Stimulated activated CD8-positive, alpha-beta memory T cell treated with anti-CD3 and anti-CD28 coated beads, Interleukin-7, amount 100 ng/mL, for 24 hours (primary cell): ENCODE results near the gene PLCB1.
"Not testable (repeated sequence)": the region's sequence is repeated elsewhere in the genome, so short reads cannot be mapped to it uniquely, and the experiment has no call there.

Source experiments
- DNase-seq: peaks from one replicate; pipeline ENCODE4 v3.0.0-alpha.2; 2020; ENCODE audit warnings: low read depth

Gene PLCB1

DNA sequence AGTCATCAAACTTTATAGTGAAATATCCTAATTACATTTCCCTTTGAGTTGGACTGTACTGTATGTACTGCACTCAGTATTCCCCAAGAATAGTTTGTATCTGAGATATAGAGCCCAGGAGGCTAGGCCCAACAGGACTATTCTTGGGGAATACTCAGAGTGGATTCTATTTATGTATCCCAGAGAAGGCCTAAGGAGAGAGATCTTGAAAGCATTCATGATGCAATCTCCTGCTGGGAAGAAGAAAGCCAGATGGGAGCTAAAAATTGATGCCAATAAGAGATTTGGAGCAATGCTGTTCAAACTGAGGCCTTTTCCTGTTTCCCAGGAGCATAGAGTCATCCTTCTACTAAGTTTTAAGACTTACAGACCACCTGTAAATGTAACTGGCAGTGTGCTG is 484.7 kb downstream of the PLCB1 start:
- no peak for DNase-seq

DNA sequence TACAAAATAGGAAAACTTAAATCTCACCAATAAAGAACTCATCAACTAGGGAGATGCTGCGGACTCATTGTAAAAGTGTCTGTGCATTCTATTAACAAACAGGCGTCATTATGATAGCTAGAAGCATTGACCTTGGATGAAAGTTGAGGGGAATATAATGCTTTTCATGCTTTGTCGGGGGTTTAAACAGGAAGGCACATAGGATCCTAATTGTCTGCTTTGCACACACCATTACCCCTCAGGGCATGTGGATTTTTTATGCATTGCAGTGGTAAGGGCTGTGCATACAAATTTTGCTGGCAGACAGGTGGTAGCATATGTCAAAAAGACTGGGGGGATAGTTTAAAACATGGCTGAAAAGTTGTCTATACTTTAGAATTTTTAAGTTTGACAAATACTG is 488.9 kb downstream of the PLCB1 start:
- DNase-seq = no peak

DNA sequence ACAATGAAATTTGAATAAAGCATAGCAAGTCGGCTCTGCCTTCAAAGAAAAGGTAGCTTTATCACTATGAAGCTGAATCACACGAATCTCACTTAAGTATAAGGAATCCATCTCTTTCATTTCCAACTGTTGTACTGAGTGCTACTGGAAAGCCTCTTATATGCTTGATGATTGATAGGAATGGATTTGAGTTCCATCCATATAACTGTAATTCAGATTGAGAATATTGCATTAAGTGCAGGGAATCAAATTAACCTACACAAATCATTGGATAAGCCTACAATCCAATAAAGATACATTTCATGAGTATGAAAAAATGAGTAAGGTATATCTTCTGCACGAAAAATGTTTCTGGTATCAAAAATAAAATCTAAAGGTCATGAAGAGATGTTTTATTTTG is 492.0 kb downstream of the PLCB1 start:
- no peak for DNase-seq

DNA sequence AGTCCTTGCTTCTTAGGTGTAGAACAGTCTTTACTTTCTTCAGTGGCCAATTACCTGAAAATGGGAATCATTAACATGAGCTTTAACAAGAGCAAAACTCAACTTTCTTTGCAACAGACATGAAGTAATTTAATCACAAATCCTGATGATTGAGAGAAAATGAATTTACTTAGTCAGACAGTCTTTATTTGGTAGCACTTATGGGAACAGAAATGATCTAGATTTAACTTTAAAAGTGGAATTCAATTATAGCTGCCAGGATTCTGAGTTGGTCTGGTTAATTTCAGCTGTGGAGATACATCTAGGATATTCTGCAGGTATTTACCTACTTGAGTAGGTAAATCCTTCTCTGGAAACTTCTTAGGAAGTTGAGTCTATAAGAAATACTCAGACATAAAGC is 492.6 kb downstream of the PLCB1 start:
- no peak for DNase-seq

DNA sequence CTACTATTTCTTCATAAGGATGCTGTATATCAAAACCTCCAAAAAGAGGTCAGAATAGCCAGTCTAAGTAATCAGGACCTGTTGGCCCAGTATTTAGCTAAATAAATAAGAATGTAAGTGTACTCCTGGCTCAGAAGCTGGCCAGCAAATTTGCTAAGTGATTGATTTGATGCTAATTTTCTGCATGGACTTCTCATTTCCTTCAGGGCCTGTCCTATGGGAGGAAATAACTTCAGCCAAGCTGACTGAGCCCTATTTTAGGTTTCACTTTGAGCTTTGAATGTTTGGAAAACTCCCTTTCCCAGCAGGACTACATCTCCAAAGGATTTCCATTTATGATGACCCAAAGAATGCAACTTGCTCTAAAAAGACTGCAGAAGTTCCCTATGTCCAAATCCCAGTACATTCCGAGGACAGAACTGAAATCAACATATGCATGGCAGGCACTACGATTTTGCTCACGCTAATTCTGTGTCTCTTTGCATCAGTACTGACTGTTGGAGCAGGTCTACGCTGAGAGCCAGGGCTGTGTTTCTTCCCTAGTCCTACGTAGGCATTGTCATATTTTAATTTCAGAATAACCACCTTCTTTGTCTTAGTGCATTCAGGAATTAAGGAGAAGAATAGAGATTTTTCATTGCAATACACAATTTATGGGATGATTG is 495.4 kb downstream of the PLCB1 start:
- DNase-seq = no peak

DNA sequence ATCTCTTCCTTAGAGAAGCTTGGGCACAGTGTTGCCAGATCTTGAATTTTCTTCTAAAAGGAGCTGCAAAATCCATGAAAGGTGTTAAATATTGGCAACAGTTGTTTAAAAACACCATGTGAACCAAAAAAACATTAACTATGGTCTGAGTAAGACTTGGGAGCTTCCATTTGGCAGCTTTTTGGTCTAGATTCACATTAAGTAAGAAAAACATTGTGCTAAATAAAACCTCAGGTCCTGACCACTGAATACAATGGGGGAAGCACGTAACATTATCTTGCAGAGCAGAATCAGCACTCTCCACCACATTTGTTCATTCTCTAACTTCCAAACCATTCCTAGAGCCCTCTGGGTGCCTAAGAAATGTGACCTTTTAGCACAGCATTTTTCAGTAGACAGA is 499.2 kb downstream of the PLCB1 start:
- no peak for DNase-seq

DNA sequence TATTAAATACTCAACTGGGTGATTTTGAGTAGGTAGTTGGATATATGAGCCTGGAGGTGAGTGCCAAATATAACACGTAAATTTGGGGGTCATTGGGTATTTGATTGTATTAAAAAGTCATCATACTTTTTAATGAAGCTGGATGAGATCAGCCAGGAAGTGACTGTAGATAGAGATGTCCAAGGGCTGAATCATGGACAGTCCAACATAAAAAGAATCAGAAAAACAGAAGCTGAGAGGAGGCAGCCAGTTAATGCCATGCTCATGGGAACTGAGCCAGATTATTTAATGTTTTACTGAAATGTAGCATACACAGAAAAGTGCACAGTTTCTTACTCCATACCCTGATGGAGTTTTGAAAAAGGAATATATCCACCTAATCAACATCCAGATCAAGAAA is 501.3 kb downstream of the PLCB1 start:
- DNase-seq = no peak

DNA sequence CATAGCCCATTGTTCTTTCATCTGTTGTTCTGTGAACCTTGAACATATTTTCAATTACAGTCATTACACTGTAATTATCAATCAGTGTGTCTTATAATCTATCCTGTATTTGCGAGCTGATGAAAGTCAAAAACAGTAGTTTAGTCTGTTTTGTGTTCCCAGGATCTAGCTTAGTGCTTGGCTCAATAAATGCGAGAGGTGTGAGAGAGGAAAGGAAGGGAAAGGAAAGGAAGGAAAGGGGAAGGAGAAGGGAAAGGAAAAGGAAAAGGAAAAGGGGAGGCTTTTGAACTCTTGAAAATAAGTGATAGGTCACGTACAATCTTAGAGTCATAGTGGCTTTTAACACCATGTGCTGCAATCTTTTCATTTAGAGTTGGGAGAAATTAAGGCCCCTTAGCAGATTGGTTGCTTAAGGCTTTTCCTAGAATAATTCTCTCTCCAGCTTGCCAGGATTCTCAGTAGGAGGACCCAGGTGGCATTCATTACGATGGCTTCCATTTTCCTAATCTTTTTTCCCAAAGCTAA is 503.0 kb downstream of the PLCB1 start:
- no peak for DNase-seq

DNA sequence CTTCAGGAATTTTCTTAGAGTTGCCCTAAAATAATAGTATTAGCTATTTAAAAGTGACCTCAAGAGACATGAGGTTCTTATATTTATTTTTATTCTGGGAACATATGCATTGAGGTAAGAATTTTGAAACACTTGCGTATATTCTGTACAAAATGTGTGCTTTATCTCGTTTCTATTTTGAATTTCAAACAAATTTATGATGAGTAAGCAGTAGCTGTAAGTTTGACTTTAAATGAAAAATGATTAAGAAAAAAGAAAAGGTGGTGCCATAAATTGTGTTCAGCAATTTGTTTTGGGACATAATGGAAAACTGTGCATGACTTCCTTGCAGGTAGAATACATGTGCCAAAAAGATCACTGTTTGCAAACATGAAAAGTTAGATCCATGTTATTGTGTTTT is 503.8 kb downstream of the PLCB1 start:
- DNase-seq = no peak

DNA sequence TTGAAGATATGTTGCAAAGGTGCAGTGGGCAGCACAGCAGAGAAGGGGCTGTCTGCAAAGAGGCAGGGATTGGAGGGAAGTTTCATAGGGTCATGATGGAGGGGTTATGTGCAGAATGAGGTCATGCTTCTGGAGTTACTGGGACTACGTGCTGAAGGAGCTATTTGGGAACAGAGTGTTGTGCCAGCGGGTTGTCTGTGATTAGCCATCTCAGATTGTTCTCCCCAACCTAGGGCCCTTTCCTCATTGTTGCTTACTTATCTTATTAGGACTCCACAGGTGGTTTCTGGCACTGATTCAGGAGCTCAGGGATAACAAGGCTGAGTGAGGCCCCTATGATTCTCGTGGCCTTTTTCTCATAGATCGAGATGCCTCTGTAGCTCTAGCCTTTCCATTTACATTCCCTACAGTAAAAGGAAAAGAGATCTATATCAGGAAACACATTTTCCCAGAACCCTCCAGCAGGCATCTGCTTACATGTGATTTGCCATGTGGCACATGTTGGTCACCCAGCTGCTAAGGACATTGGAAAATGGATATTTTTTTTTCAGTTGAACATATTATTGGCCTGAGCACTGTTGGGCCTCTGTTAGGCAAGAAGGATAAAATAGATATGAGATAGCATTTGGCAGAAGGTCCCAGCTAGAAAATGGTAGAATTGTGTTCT is 507.2 kb downstream of the PLCB1 start:
- DNase-seq = no peak

DNA sequence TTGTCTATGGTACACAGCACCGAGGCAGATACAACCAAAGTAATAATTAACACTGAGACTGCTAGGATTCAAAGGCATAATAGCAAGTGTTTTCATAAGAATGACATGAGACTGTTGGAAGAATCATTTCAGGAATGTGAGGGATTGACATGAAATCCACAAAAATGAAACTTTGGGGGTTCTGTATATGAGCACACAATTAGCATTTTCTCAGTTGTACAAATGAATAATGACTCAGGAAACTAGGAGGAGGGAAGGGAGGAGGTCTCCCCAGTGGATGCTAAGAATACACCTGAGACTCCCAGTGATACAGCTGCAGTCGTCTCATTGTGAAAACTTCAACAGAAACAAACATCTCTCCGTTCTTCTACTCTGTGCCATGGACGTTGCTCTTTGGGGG is 508.4 kb downstream of the PLCB1 start:
- DNase-seq = no peak

DNA sequence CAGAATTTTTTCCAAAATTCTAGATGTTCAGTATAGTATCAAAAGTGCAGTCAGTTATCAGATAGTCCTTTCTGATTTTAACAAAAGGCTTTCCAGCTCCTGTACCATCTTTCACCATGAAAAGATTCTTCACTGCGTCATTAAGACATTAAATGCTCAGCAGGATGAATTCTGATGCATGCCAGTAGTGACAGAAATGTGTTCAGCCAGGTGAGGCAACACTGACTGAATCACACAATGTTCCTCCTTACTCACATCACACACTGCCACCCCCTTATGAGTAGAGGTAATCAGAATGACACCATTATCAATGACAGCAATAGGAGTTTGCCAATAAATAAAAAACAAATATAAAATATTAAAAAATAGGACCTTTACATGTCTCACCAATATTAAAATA is 510.2 kb downstream of the PLCB1 start:
- no peak for DNase-seq

DNA sequence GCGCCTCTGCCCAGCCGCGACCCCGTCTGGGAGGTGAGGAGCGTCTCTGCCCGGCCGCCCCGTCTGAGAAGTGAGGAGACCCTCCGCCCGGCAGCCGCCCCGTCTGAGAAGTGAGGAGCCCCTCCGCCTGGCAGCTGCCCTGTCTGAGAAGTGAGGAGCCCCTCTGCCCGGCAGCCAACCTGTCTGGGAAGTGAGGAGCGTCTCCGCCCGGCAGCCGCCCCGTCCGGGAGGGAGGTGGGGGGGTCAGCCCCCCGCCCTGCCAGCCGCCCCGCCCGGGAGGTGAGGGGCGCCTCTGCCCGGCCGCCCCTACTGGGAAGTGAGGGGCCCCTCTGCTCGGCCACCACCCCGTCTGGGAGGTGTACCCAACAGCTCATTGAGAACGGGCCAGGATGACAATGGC is 512.4 kb downstream of the PLCB1 start:
- not testable (repeated sequence) for DNase-seq

DNA sequence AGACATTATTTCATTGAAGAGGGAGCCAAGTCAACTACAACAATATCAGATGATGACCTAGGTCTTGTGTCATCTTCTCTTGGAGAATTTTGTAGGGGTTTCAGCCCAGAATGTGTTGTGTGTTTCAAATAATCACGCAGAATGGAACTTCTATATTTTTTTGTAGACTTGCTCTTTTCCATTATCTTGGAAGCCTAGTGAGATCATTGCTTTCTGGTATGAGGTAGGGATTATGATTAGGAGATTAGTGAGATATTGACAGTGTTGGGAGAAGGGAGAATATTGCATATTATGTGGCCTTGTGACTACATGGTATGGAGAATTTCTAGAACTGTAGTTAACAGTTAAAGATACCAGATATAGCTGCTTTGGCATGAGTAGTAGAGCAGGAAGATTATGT is 513.3 kb downstream of the PLCB1 start:
- no peak for DNase-seq

DNA sequence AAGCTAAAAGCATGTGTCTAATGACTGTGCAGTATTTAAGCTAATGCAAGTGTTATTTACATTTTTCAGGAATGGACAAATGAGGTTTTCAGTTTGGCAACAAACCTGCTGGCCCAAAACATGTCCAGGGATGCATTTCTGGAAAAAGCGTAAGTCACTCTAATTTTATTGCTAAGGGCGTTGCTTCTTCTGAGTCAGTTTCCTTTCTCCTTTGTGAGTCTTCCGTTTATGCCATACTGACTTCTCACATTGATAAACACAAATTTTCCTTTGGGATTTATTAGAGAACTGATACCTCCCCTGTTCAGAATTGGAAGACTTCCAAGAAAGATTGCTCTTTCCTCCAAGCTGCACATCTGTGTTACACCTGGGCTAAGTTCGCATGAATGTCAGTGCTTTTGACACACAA is 514.0 kb downstream of the PLCB1 start:
- no peak for DNase-seq

DNA sequence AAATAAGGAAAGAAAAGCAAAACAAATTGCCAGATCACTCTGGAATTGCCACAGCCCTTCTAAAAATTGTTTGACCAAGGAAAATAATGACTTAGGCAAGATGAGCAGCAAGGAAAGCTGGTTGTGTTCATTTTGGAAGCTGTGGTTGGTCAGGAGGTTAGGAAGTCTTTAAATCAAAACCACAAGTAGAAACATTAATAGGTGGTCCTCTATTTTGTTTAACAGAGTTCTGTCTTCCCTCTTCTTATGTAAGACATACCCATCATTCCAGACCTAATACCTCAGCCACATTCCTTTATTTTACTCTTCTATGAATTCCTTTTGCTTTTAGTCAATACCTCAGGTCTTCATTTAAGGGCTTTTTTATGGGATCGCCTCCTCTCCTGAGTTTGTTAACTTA is 514.6 kb downstream of the PLCB1 start:
- no peak for DNase-seq

DNA sequence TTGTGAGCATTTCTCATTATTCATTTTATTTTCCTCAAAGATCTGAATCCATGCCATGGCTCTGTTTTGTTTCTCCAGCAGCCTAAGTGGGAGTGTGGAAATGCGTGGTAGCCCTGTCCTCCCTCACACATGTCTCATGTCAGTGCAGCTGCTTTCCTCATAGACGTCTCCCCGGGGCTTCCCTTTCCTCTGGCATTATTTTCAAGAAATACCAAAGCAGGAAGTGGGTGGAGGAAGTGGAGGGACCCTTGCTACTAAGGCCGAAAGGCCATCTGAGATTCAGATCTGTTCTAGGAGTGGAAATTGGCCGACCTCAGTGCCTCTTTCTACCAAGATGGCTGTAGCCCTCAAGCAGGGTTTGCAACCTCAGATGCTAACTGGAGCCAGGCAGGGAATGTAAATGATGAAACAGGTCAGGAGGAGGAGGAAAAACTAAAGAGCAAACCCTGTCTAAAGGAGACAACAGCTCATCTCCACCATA is 515.9 kb downstream of the PLCB1 start:
- no peak for DNase-seq

DNA sequence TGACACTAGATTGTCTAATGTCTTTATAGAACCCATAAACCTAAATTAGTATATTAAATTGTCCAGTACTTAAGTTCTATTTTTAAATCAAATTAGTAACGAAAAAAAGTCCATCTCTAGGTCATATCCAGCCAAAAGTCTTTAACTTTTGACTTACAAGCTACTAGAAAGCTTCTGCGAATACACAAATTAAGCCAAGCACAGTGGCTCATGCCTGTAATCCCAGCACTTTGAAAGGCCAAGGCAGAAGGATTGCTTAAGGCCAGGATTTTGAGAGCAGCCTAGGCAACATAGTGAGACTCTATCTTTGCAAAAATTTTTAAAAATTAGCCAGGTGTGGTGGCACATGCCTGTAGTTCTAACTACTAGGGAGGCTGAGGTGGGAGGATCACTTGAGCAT is 516.4 kb downstream of the PLCB1 start:
- no peak for DNase-seq

DNA sequence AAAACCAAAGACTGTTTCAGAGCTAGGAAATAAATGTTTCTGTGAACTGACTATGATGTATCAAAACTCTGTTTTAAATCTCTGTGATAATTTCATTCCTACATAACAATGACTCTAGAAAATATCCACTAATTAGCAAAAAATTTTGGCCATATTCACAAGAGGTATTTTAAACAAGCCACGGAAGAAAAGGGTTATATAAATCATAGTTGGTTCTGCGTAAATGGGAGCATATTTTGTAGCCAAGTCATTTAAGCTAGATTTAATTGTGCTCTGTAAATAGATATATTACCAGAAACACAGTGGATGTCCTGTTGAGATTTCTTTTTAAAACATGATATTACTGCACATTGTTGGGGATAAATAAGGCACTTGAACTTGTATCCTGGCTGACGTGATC is 520.3 kb downstream of the PLCB1 start:
- DNase-seq = no peak

DNA sequence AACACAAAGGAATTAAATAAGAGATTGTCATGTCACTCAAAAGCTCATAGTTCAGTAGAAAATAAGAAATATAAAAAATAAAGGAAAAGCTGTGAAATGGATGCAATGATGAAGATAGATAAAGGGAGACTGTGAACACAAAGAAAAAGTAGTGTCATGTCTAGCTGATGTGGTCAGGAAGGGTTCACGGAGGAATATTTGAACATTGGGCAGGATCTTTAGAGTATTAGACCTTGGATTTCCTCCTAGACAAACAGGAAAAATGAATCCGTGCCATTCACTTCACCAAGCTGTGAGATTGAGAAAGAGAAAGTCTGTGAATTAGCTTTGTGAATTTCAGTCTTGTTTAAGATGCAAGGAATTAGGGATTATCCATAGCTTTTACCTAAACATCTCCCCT is 522.4 kb downstream of the PLCB1 start:
- no peak for DNase-seq

DNA sequence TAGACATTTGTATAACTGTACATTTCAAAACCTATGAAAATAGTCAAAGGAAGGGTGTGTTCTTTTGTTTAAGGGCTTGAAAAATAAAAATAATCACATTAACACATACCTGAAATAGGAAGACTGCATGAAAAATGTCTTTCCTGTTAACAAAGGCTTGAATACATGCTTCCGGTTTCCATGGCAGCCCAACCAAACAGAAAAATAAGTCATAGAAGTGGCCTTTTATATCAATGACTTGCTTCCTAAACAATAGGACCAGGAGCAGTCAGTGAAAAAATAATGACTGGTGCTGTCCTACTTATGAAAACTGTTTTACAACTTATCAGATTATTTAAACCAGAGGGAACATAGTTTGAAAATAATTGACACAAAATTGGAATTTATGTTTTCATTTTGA is 524.3 kb downstream of the PLCB1 start:
- DNase-seq = no peak

DNA sequence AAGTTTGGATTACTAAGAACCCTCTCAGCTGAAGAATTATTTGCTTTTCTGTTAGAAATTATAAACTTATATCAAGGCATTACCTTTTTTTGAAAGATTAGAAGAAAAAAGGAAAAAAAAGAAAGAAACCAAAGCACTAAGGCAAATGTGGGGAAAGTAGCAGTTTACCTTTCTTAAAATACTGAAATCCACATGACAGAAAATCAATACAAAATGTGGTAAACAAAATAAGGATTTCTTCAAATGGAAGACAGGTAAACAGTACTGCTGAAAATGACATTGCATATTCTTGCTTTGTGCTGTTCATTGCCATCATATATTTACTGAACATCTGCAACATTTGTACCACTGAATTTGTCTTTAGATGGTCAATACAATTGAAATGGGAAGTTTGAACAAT is 525.6 kb downstream of the PLCB1 start:
- DNase-seq = no peak

DNA sequence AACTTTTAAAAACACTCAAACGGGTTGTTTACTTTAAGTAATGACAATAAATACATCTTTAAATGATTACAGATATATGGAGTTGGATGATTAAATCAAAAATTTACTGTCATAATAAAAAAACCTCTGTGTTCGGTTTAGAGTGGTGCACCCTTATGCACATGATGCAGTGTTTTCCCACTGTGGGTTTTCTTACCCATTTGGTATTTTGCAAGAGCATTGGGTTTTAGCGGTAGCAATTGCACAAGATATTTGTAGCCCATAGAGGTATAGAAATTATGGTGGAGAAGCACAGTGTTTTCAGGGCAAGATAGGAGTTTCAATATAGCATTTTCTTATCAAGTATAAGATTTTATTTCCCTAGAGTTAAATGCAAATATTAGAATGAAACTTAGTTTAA is 526.0 kb downstream of the PLCB1 start:
- no peak for DNase-seq
